Ovary (tissue), 9 donors: ENCODE results near the gene VAV3. TPM values are rescaled to one million over a fixed set of nuclear protein-coding genes. Genes with fewer than 3 reads are reported as not detected.

Experiments
- DNase-seq, 5 donors: peaks; one replicate each; pipeline ENCODE4 v3.0.0-alpha.2; 2019 to 2020
- H3K27ac ChIP-seq, 2 donors: fragments of 200-600 bp; one replicate each; pipeline versions ENCODE4 v1.5.1 to v1.8.0; 2019 to 2022
- H3K27me3 ChIP-seq: fragments of 200-600 bp; one replicate; pipeline ENCODE4 v1.8.0; 2022
- H3K36me3 ChIP-seq: fragments of 200-600 bp; sonication (generic); one replicate; pipeline ENCODE4 v1.5.1; 2019
- H3K4me1 ChIP-seq: one replicate; pipeline ENCODE4 v1.8.1; 2013; ENCODE audit warnings: mild to moderate bottlenecking, moderate library complexity; ENCODE audit not compliant: insufficient read depth
- H3K4me3 ChIP-seq: fragments of 200-600 bp; sonication (generic); one replicate; pipeline ENCODE4 v1.5.1; 2017
- H3K9me3 ChIP-seq, 2 donors: fragments of 200-600 bp in 1 of 2; sonication (generic) in 1 of 2; one replicate each; pipeline versions ENCODE4 v1.5.1 to v1.8.1; 2013 to 2019; ENCODE audit warnings: mild to moderate bottlenecking in 1 of 2, moderate library complexity in 1 of 2
- EP300 ChIP-seq: sonication (generic); formaldehyde crosslinking; IDR thresholded peaks from one replicate; pipeline ENCODE4 v1.6.1; 2017; ENCODE audit warnings: antibody characterized with exemption
- POLR2A ChIP-seq: fragments of 450-650 bp; IDR thresholded peaks from one replicate; pipeline ENCODE4 v1.6.1; 2017; ENCODE audit warnings: antibody characterized with exemption, mild to moderate bottlenecking, moderate library complexity
- WGBS, 3 donors: extraction: QIAGEN DNeasy Blood & Tissue Kit in 1 of 3; methylation state at CpG; one replicate each; pipeline versions ENCODE4 v1.1.5 to v1.1.7; 2013 to 2017; 5-methylcytosine and 5-hydroxymethylcytosine counted together
- intact Hi-C, 4 donors: fragments of 100-400 bp; cut with DNase I; formaldehyde crosslinking; loops; one replicate each; pipeline versions ENCODE4 v1.11.0 to v1.15.1; 2022 to 2023
- polyA plus RNA-seq, 2 donors: library from polyadenylated mRNA; stranded (reverse); fragments of 200-250 nt in 1 of 2; fragments of 350-450 nt in 1 of 2; fragmentation: Illumina TruSeq in 1 of 2; extraction: RNeasy Lipid Tissue Mini Kit (QIAGEN cat#74804) in 1 of 2; gene quantifications; one replicate each; pipeline ENCODE4 v1.2.3, GENCODE V29; 2013 to 2014
- total RNA-seq, 7 donors: library from RNA; depleted of rRNA in 2 of 7; stranded (reverse); fragments of >200 nt in 2 of 7; fragmentation: NEBNext Ultra II Directional in 3 of 7; extraction: Animal tissue kit (Norgen Biotek cat#: 25700) in 3 of 7; gene quantifications; one replicate each; pipeline versions ENCODE4 v1.1.0 to v1.2.4, GENCODE V29; 2016 to 2023
- TF ChIP-seq, protein P1 (sequence below), 3 donors: fragments of 450-650 bp in 2 of 3; fragments of 200-600 bp in 1 of 3; IDR thresholded peaks; one replicate each; pipeline versions ENCODE4 v1.5.1 to v1.8.0; 2016 to 2022; ENCODE audit warnings: antibody characterized with exemption in 3 of 3, mild to moderate bottlenecking in 1 of 3
- donor health status: DM: no; HTN: no; CAD: no; lungs with moderate emphysema.
- donor health status: DM: no; HTN: no; CAD: no.
- donor health status: Bipolar disorder and iron deficiency.
- donor health status: DM: yes; HTN: yes; CAD: no.
- donor health status: DM: no; HTN: no; CAD: no.
- donor health status: DM: yes; HTN: yes; CAD: no.

The VAV3 gene
- total and polyA plus RNA-seq, 9 donors = 0.78 to 7.4 (median 1.5) TPM

GRCh38 chr1:107623431-107623830 is 341.5 kb downstream of the VAV3 start:
- H3K36me3 ChIP-seq = no peaks in the 10 kb centered on the region
- no peaks in the 10 kb centered on the region for H3K4me1 ChIP-seq
- no peak for DNase-seq
- 88 to 93% (median 92%) methylated on average over 2 of the region's 2 CpGs for WGBS, 3 donors
- no peak overlapping the region for H3K27ac ChIP-seq
- no peaks in the 10 kb centered on the region for H3K27me3 ChIP-seq
- no peaks in the 10 kb centered on the region for H3K9me3 ChIP-seq
- TF ChIP-seq EP300 = no peak
- no peak for TF ChIP-seq POLR2A
- TF ChIP-seq, protein P1, sequence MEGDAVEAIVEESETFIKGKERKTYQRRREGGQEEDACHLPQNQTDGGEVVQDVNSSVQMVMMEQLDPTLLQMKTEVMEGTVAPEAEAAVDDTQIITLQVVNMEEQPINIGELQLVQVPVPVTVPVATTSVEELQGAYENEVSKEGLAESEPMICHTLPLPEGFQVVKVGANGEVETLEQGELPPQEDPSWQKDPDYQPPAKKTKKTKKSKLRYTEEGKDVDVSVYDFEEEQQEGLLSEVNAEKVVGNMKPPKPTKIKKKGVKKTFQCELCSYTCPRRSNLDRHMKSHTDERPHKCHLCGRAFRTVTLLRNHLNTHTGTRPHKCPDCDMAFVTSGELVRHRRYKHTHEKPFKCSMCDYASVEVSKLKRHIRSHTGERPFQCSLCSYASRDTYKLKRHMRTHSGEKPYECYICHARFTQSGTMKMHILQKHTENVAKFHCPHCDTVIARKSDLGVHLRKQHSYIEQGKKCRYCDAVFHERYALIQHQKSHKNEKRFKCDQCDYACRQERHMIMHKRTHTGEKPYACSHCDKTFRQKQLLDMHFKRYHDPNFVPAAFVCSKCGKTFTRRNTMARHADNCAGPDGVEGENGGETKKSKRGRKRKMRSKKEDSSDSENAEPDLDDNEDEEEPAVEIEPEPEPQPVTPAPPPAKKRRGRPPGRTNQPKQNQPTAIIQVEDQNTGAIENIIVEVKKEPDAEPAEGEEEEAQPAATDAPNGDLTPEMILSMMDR (IDR thresholded peaks at IDR 0.05) = no peak
- intact Hi-C loops = no loop called here
- H3K4me3 ChIP-seq = no peak overlapping the region

DNA sequence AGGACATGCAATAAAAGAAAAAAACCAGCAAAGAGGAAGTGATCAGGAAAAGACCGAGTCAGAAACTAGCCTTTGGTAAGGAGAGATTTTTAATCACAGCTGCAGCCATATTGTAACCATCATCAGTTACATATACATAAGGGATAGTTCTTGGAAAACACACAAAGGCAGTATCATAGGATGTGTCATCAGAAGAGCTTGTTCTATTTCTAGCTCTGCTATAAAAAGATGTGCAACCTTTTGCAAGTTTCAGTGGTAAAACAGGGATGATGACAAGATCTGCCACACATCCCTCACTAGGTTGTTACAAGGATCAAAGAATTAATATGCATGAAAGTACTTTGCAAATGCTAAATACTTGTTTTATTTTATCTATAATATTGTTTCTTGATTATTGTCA is 342.0 kb downstream of the VAV3 start:
- Histone ChIP-seq H3K27me3 (no peaks in the 10 kb centered on the region), H3K4me3 (no peak overlapping the region), H3K36me3 (no peaks in the 10 kb centered on the region), H3K4me1 (no peaks in the 10 kb centered on the region), H3K9me3 (no peaks in the 10 kb centered on the region), H3K27ac (no peak overlapping the region)
- 45 to 54% (median 50%) methylated on average over 1 of the region's 1 CpG for WGBS, 3 donors
- TF ChIP-seq, protein P1 (IDR thresholded peaks at IDR 0.05) = no peak
- TF ChIP-seq EP300 (no peak), POLR2A (no peak)
- no peak for DNase-seq
- intact Hi-C loops = no loop called here

- Histone ChIP-seq H3K27me3 (no peaks in the 10 kb centered on the region), H3K4me1 (no peaks in the 10 kb centered on the region), H3K36me3 (no peaks in the 10 kb centered on the region), H3K9me3 (no peaks in the 10 kb centered on the region), H3K27ac (no peak overlapping the region), H3K4me3 (no peak overlapping the region)
- WGBS, 3 donors = 58 to 59% (median 58%) methylated on average over 4 of the region's 4 CpGs
- intact Hi-C loops = no loop called here
- DNase-seq = no peak
- TF ChIP-seq, protein P1 (IDR thresholded peaks at IDR 0.05) = no peak
- no peak for TF ChIP-seq EP300
- TF ChIP-seq POLR2A = no peak
Measured at GRCh38 chr1:107622535-107622934, 342.4 kb downstream of the VAV3 start.

GRCh38 chr1:107620753-107621152 is 344.2 kb downstream of the VAV3 start:
- TF ChIP-seq, protein P1 (IDR thresholded peaks at IDR 0.05) = no peak
- TF ChIP-seq EP300 = no peak
- no peak for TF ChIP-seq POLR2A
- Histone ChIP-seq H3K4me1 (no peaks in the 10 kb centered on the region), H3K9me3 (no peaks in the 10 kb centered on the region), H3K36me3 (no peaks in the 10 kb centered on the region), H3K27me3 (no peaks in the 10 kb centered on the region), H3K27ac (no peak overlapping the region), H3K4me3 (no peak overlapping the region)
- intact Hi-C loops = no loop called here
- no peak for DNase-seq
- 80 to 89% (median 87%) methylated on average over 1 of the region's 1 CpG for WGBS, 3 donors

GRCh38 chr1:107618539-107618938 is 346.4 kb downstream of the VAV3 start:
- no peak for DNase-seq
- H3K27me3 ChIP-seq = no peaks in the 10 kb centered on the region
- H3K36me3 ChIP-seq = no peaks in the 10 kb centered on the region
- TF ChIP-seq EP300 (no peak), POLR2A (no peak)
- TF ChIP-seq, protein P1 (IDR thresholded peaks at IDR 0.05) = no peak
- no peaks in the 10 kb centered on the region for H3K4me1 ChIP-seq
- no peaks in the 10 kb centered on the region for H3K9me3 ChIP-seq
- no peak overlapping the region for H3K27ac ChIP-seq
- intact Hi-C loops = no loop called here
- H3K4me3 ChIP-seq = no peak overlapping the region
